ENCODE data around the gene NRAP.

NRAP gene

DNA sequence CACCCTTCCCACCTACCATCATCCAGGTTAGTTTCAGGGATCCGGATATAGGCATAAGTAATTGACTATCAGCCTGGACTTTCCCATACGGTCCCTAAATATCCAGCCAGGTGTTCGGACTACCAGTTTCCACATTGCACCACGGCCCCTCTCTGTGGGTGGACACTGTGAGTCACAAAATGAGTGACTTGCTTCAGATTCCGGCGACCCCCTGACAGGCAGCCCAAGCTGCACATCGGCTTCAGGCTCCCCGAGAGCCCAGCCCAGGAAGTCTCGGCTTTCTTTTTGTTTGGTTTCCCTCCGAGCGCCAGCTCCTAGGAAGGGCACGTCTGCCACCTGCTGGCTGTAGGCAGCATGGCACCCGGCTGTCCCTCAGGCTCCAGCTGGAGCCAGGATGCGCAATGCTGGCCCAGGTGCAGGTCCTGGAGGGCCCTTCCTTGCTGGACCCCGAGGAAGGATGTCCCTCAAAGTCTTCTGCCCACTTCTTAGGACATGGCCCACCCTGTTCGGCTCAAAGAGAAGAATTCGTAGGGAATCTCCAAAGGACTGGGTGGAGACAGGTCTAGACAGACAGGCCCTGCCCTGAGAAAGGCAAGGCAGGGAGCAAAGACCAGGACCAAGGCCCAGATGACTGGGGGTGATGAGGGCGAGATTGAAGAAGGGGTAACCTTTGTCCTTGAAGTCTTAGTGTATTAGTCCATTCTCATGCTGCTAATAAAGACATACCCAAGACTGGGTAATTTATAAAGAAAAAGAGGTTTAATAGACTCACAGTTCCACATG is 100.3 kb downstream of the NRAP start (continued):
- TF ChIP-seq, protein P1, sequence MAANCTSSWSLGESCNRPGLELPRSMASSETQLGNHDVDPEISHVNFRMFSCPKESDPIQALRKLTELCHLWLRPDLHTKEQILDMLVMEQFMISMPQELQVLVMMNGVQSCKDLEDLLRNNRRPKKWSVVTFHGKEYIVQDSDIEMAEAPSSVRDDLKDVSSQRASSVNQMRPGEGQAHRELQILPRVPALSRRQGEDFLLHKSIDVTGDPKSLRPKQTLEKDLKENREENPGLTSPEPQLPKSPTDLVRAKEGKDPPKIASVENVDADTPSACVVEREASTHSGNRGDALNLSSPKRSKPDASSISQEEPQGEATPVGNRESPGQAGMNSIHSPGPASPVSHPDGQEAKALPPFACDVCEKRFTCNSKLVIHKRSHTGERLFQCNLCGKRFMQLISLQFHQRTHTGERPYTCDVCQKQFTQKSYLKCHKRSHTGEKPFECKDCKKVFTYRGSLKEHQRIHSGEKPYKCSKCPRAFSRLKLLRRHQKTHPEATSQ (tag by site-specific recombination; IDR thresholded peaks at IDR 0.05): no peak
- TF ChIP-seq ZNF248 (tag by site-specific recombination; IDR thresholded peaks at IDR 0.05) (no peak), MZF1 (tag by site-specific recombination; IDR thresholded peaks at IDR 0.05; ENCODE audit: borderline replicate concordance) (no peak), ZNF2 (tag by site-specific recombination; IDR thresholded peaks at IDR 0.05) (0 out of 2 replicates have a peak, but pooled peaks have one; percentile 16), ZNF776 (tag by site-specific recombination; IDR thresholded peaks at IDR 0.05; ENCODE audit: borderline replicate concordance) (no peak), SALL2 (tag by site-specific recombination; IDR thresholded peaks at IDR 0.05; ENCODE audit: borderline replicate concordance) (no peak), ZNF654 (tag by site-specific recombination; IDR thresholded peaks at IDR 0.05; ENCODE audit: low read depth) (peak; percentile 95), ZNF561 (tag by site-specific recombination; IDR thresholded peaks at IDR 0.05; ENCODE audit: borderline replicate concordance) (0 out of 2 replicates have a peak, but pooled peaks have one; percentile 20), EGR2 (tag by site-specific recombination; IDR thresholded peaks at IDR 0.05; ENCODE audit: low read depth) (no peak), ZBTB48 (tag by site-specific recombination; IDR thresholded peaks at IDR 0.05) (peak; percentile 98), KLF7 (tag by site-specific recombination; IDR thresholded peaks at IDR 0.05; ENCODE audit: borderline replicate concordance) (no peak), ZNF354C (tag by site-specific recombination; IDR thresholded peaks at IDR 0.05; ENCODE audit: borderline replicate concordance, low read depth) (no peak), ZNF341 (tag by site-specific recombination; IDR thresholded peaks at IDR 0.05; ENCODE audit: low read depth) (no peak), ZNF843 (tag by site-specific recombination; IDR thresholded peaks at IDR 0.05) (no peak), FEZF1 (tag by site-specific recombination; IDR thresholded peaks at IDR 0.05) (no peak), ZNF830 (tag by site-specific recombination; IDR thresholded peaks at IDR 0.05; ENCODE audit: low read depth) (no peak)
- TF ChIP-seq, protein P2, sequence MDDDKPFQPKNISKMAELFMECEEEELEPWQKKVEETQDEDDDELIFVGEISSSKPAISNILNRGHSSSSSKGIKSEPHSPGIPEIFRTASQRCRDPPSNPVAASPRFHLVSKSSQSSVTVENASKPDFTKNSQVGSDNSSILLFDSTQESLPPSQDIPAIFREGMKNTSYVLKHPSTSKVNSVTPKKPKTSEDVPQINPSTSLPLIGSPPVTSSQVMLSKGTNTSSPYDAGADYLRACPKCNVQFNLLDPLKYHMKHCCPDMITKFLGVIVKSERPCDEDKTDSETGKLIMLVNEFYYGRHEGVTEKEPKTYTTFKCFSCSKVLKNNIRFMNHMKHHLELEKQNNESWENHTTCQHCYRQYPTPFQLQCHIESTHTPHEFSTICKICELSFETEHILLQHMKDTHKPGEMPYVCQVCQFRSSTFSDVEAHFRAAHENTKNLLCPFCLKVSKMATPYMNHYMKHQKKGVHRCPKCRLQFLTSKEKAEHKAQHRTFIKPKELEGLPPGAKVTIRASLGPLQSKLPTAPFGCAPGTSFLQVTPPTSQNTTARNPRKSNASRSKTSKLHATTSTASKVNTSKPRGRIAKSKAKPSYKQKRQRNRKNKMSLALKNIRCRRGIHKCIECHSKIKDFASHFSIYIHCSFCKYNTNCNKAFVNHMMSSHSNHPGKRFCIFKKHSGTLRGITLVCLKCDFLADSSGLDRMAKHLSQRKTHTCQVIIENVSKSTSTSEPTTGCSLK (tag by site-specific recombination; IDR thresholded peaks at IDR 0.05): no peak
- TF ChIP-seq, protein P3, sequence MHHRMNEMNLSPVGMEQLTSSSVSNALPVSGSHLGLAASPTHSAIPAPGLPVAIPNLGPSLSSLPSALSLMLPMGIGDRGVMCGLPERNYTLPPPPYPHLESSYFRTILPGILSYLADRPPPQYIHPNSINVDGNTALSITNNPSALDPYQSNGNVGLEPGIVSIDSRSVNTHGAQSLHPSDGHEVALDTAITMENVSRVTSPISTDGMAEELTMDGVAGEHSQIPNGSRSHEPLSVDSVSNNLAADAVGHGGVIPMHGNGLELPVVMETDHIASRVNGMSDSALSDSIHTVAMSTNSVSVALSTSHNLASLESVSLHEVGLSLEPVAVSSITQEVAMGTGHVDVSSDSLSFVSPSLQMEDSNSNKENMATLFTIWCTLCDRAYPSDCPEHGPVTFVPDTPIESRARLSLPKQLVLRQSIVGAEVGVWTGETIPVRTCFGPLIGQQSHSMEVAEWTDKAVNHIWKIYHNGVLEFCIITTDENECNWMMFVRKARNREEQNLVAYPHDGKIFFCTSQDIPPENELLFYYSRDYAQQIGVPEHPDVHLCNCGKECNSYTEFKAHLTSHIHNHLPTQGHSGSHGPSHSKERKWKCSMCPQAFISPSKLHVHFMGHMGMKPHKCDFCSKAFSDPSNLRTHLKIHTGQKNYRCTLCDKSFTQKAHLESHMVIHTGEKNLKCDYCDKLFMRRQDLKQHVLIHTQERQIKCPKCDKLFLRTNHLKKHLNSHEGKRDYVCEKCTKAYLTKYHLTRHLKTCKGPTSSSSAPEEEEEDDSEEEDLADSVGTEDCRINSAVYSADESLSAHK (tag by site-specific recombination; IDR thresholded peaks at IDR 0.05): no peak
- TF ChIP-seq, protein P4, sequence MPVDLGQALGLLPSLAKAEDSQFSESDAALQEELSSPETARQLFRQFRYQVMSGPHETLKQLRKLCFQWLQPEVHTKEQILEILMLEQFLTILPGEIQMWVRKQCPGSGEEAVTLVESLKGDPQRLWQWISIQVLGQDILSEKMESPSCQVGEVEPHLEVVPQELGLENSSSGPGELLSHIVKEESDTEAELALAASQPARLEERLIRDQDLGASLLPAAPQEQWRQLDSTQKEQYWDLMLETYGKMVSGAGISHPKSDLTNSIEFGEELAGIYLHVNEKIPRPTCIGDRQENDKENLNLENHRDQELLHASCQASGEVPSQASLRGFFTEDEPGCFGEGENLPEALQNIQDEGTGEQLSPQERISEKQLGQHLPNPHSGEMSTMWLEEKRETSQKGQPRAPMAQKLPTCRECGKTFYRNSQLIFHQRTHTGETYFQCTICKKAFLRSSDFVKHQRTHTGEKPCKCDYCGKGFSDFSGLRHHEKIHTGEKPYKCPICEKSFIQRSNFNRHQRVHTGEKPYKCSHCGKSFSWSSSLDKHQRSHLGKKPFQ (tag by site-specific recombination; IDR thresholded peaks at IDR 0.05): no peak
- TF ChIP-seq, protein P5, sequence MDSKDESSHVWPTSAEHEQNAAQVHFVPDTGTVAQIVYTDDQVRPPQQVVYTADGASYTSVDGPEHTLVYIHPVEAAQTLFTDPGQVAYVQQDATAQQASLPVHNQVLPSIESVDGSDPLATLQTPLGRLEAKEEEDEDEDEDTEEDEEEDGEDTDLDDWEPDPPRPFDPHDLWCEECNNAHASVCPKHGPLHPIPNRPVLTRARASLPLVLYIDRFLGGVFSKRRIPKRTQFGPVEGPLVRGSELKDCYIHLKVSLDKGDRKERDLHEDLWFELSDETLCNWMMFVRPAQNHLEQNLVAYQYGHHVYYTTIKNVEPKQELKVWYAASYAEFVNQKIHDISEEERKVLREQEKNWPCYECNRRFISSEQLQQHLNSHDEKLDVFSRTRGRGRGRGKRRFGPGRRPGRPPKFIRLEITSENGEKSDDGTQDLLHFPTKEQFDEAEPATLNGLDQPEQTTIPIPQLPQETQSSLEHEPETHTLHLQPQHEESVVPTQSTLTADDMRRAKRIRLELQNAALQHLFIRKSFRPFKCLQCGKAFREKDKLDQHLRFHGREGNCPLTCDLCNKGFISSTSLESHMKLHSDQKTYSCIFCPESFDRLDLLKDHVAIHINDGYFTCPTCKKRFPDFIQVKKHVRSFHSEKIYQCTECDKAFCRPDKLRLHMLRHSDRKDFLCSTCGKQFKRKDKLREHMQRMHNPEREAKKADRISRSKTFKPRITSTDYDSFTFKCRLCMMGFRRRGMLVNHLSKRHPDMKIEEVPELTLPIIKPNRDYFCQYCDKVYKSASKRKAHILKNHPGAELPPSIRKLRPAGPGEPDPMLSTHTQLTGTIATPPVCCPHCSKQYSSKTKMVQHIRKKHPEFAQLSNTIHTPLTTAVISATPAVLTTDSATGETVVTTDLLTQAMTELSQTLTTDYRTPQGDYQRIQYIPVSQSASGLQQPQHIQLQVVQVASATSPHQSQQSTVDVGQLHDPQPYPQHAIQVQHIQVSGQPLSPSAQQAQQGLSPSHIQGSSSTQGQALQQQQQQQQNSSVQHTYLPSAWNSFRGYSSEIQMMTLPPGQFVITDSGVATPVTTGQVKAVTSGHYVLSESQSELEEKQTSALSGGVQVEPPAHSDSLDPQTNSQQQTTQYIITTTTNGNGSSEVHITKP (tag by site-specific recombination; IDR thresholded peaks at IDR 0.05): 0 out of 2 replicates have a peak, but pooled peaks have one; percentile 16
- TF ChIP-seq, protein P6, sequence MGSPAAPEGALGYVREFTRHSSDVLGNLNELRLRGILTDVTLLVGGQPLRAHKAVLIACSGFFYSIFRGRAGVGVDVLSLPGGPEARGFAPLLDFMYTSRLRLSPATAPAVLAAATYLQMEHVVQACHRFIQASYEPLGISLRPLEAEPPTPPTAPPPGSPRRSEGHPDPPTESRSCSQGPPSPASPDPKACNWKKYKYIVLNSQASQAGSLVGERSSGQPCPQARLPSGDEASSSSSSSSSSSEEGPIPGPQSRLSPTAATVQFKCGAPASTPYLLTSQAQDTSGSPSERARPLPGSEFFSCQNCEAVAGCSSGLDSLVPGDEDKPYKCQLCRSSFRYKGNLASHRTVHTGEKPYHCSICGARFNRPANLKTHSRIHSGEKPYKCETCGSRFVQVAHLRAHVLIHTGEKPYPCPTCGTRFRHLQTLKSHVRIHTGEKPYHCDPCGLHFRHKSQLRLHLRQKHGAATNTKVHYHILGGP (tag by site-specific recombination; IDR thresholded peaks at IDR 0.05): no peak
- TF ChIP-seq, protein P7, sequence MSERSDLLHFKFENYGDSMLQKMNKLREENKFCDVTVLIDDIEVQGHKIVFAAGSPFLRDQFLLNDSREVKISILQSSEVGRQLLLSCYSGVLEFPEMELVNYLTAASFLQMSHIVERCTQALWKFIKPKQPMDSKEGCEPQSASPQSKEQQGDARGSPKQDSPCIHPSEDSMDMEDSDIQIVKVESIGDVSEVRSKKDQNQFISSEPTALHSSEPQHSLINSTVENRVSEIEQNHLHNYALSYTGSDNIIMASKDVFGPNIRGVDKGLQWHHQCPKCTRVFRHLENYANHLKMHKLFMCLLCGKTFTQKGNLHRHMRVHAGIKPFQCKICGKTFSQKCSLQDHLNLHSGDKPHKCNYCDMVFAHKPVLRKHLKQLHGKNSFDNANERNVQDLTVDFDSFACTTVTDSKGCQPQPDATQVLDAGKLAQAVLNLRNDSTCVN (tag by site-specific recombination; optimal IDR thresholded peaks at IDR 0.05): no peak

Measured in HEK293 (cell line).